Measurements from ENCODE around the gene BPI. TPM values are rescaled to one million over a fixed set of nuclear protein-coding genes. Genes with fewer than 3 reads are reported as not detected.

The BPI gene
- total RNA-seq: not detected in 2 replicates

DNA sequence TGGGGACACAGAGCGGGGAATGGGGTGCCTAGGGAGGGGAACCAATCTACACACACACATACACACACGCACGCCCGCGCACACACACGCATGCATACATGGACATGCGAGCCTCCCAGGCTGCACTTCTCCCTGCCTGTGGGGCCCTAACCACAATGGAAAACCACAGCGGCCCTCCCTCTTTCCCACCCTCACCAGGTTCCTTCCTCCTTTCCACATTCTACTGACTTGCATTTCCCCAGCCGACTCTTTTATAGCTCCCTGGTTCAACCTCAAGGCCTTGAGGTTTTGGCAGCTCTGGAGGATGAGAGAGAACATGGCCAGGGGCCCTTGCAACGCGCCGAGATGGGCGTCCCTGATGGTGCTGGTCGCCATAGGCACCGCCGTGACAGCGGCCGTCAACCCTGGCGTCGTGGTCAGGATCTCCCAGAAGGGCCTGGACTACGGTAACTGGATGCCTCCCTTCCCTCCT lies at the start of gene BPI:
Gene BPI (plus strand): TSS at position 249 of the 472 bp plus-strand sequence. CDS start 68 bp downstream, at position 317.

DNA sequence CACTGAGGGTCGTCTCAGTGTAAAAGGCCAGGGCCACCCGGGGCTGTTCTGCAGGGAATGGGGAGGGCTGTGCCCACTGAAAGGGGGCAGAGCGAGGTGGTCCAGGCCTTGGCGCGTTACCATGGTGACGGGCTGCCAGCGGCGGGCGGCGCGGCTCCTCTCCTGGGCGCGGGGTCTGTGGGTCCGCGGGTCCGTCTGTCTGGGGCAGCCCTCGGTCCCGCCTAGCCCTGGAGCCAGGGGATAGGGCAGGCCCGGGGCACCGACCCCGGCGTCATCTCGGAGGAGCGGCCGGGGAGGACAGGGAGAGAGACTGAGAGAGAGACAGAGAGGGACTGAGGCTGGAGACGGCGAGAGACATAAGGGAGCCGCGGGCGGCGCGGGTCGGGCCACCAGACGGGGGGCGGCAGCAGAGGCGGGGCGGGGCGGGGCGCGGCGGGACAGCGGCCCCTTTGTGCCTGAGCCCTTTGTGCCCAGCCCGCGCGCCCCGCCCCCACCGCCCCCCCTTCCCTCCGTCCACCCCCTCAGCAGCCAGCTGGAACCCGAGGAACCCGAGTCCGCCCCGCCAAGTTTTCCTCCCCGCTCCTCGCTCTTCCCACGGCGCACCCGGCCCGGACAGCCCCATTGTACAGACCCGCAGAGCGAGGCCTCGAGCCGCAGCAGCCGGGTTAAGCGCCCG lies 43.4 kb upstream of the BPI start, which contains the start of gene KIAA1755:
Gene KIAA1755 (minus strand): TSS at position 358 of the 676 bp plus-strand sequence. CDS start 235 bp downstream, at position 123.

DNA sequence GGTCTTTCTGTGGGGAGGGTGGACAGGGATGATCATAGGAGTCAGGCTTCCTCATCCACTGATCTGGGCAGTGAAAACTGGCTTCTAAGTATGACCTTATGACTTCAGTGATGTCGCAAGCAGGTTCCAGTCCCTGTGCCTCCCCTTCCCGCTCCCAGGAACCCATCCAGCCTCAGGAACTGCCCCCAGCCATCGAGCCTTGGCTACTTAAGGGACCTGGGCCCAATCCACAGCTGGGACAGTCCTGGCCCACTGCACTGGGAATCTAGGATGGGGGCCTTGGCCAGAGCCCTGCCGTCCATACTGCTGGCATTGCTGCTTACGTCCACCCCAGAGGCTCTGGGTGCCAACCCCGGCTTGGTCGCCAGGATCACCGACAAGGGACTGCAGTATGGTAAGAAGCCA lies 42.3 kb downstream of the BPI start, which contains the start of gene LBP:
Gene LBP (plus strand): TSS at position 236 of the 405 bp plus-strand sequence. CDS start 35 bp downstream, at position 271.

Other genes with a start within 250 kb of the BPI start
- 19.2 and 60.4 TPM in 2 replicates for gene TGM2, start 138.9 kb upstream of the BPI start, total RNA-seq
- gene KIAA1755, start 43.4 kb upstream of the BPI start, total RNA-seq: 2.0 and 3.7 TPM in 2 replicates
- gene LBP, start 42.3 kb downstream of the BPI start, total RNA-seq: 0.54 and 2.1 TPM in 2 replicates
- gene SNHG17, start 131.2 kb downstream of the BPI start, total RNA-seq: 3.5 and 8.5 TPM in 2 replicates
- gene RALGAPB, start 168.7 kb downstream of the BPI start, total RNA-seq: 41.4 and 42.5 TPM in 2 replicates

All from articular chondrocyte of knee joint (primary cell).